Keratinocyte (primary cell): Measurements from ENCODE around the gene ODAD3.

Source experiments
- CTCF ChIP-seq, 3 experiments: IDR thresholded peaks in 1 of 3; conservative IDR thresholded peaks in 1 of 3; optimal IDR thresholded peaks in 1 of 3; 2 replicates in 2 of 3; 3 replicates in 1 of 3; pipeline versions ENCODE3 to v1.5.1; 2011; ENCODE audit warnings: low read length in 3 of 3, mild to moderate bottlenecking in 3 of 3, moderate library complexity in 2 of 3, control low read depth in 1 of 3, inconsistent platforms in 1 of 3; ENCODE audit not compliant: insufficient read depth in 2 of 3; ENCODE audit errors: extremely low read depth in 1 of 3
- EZH2 ChIP-seq: IDR thresholded peaks from one replicate; pipeline ENCODE4 v1.6.1; 2012; ENCODE audit warnings: inconsistent platforms, mild to moderate bottlenecking, low read length, moderate library complexity

- TF ChIP-seq CTCF (optimal IDR thresholded peaks at IDR 0.05 in 1 of 3, IDR thresholded peaks at IDR 0.05 in 1 of 3, conservative IDR thresholded peaks at IDR 0.05 in 1 of 3; ENCODE audit: extremely low read depth in 1 of 3, insufficient read depth in 2 of 3, low read length in 3 of 3) (no peak), EZH2 (no peak)
These were observed 43.8 kb downstream of the ODAD3 start for GRCh38 chr19:11390933-11391680.
